ENCODE measurements around the gene ANKRD12.

DNA sequence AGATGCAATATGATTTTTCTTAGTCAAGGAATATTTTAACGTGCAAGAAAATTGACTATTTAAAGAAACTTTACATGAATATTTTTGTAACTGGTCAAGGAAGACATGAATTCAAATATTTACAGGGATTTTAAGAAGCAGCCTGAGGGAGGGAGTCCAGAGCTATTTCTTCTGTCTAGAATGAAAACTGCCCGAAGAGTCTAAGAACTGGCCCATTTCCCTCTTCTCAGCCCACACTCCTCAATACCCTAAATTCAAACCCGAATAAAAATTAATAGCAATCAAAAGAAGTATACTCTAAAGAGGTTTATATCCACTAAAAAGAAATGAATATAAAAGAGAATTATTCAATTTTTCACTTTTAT lies 40.6 kb upstream of the ANKRD12 start:
- TF ChIP-seq, protein P1, sequence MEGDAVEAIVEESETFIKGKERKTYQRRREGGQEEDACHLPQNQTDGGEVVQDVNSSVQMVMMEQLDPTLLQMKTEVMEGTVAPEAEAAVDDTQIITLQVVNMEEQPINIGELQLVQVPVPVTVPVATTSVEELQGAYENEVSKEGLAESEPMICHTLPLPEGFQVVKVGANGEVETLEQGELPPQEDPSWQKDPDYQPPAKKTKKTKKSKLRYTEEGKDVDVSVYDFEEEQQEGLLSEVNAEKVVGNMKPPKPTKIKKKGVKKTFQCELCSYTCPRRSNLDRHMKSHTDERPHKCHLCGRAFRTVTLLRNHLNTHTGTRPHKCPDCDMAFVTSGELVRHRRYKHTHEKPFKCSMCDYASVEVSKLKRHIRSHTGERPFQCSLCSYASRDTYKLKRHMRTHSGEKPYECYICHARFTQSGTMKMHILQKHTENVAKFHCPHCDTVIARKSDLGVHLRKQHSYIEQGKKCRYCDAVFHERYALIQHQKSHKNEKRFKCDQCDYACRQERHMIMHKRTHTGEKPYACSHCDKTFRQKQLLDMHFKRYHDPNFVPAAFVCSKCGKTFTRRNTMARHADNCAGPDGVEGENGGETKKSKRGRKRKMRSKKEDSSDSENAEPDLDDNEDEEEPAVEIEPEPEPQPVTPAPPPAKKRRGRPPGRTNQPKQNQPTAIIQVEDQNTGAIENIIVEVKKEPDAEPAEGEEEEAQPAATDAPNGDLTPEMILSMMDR (IDR thresholded peaks at IDR 0.05) = no peak
- TF ChIP-seq POLR2A (IDR thresholded peaks at IDR 0.05) = no peak

All from Peyer's patch (tissue), 4 donors.